Urinary bladder (tissue), 4 donors: ENCODE data around the gene ADAP1. TPM values are rescaled to one million over a fixed set of nuclear protein-coding genes. Genes with fewer than 3 reads are reported as not detected.
A peak's percentile ranks its signal among the peaks of the same experiment; 100 is the strongest.

Source experiments
- DNase-seq: peaks from one replicate; pipeline ENCODE4 v3.0.0-alpha.2; 2015; ENCODE audit errors: extremely low spot score
- H3K27ac ChIP-seq: one replicate; pipeline ENCODE4 v1.5.1; 2013; ENCODE audit warnings: low read depth, mild to moderate bottlenecking, moderate library complexity
- H3K36me3 ChIP-seq: one replicate; pipeline ENCODE4 v1.6.1; 2013; ENCODE audit warnings: mild to moderate bottlenecking, moderate library complexity; ENCODE audit not compliant: insufficient read depth
- H3K4me1 ChIP-seq: one replicate; pipeline ENCODE4 v1.6.1; 2013; ENCODE audit warnings: mild to moderate bottlenecking, moderate library complexity; ENCODE audit not compliant: insufficient read depth
- H3K4me3 ChIP-seq: one replicate; pipeline ENCODE4 v1.5.1; 2013; ENCODE audit warnings: low read depth, low read length
- WGBS: extraction: QIAGEN DNeasy Blood & Tissue Kit; methylation state at CpG from one replicate; pipeline ENCODE4 v1.1.7; 2013; 5-methylcytosine and 5-hydroxymethylcytosine counted together
- polyA plus RNA-seq: library from polyadenylated mRNA; stranded (reverse); fragments of 200-250 nt; gene quantifications from one replicate; pipeline ENCODE4 v1.2.3, GENCODE V29; 2013
- total RNA-seq: library from RNA; depleted of rRNA; stranded (reverse); fragments of >200 nt; gene quantifications from one replicate; pipeline ENCODE4 v1.2.3, GENCODE V29; 2014
- donor health status: healthy with polysubstance abuse.
- donor health status: healthy.

ADAP1 gene
- total and polyA plus RNA-seq, 2 donors = 11.7 to 13.7 TPM

- Histone ChIP-seq H3K4me3 (no peak overlapping the region), H3K27ac (no peak overlapping the region), H3K36me3 (no peaks in the 10 kb centered on the region), H3K4me1 (no peaks in the 10 kb centered on the region)
- WGBS = 19% methylated on average over 34 of the region's 34 CpGs
- peak; percentile 85 for DNase-seq
Measured at GRCh38 chr7:992709-993607, 38.5 kb upstream of the ADAP1 start.

GRCh38 chr7:991729-992656, 37.5 kb upstream of the ADAP1 start:
- H3K36me3 ChIP-seq = no peaks in the 10 kb centered on the region
- H3K4me1 ChIP-seq = no peaks in the 10 kb centered on the region
- H3K4me3 ChIP-seq = no peak overlapping the region
- no peak overlapping the region for H3K27ac ChIP-seq
- no peak for DNase-seq
- WGBS = 73% methylated on average over 34 of the region's 34 CpGs

- Histone ChIP-seq H3K4me1 (peaks cover 1% of the 10 kb centered on the region), H3K4me3 (no peak overlapping the region), H3K27ac (no peak overlapping the region), H3K36me3 (no peaks in the 10 kb centered on the region)
- no peak for DNase-seq
- 59% methylated on average over 35 of the region's 35 CpGs for WGBS
Measured at GRCh38 chr7:990933-991728, 36.7 kb upstream of the ADAP1 start.

- DNase-seq = no peak
- WGBS = 63% methylated on average over 36 of the region's 36 CpGs
- H3K36me3 ChIP-seq = no peaks in the 10 kb centered on the region
- H3K27ac ChIP-seq = no peak overlapping the region
- no peak overlapping the region for H3K4me3 ChIP-seq
- peaks cover 1% of the 10 kb centered on the region for H3K4me1 ChIP-seq
Measured at GRCh38 chr7:990352-990932, 36.0 kb upstream of the ADAP1 start.

- Histone ChIP-seq H3K4me1 (peaks cover 1% of the 10 kb centered on the region), H3K4me3 (no peak overlapping the region), H3K36me3 (no peaks in the 10 kb centered on the region), H3K27ac (no peak overlapping the region)
- DNase-seq = no peak
- 44% methylated on average over 15 of the region's 15 CpGs for WGBS
Measured at GRCh38 chr7:988963-989529, 34.6 kb upstream of the ADAP1 start.

GRCh38 chr7:988426-988911, 34.0 kb upstream of the ADAP1 start:
- Histone ChIP-seq H3K36me3 (no peaks in the 10 kb centered on the region), H3K4me1 (peaks cover 1% of the 10 kb centered on the region), H3K4me3 (no peak overlapping the region), H3K27ac (no peak overlapping the region)
- no peak for DNase-seq
- 17% methylated on average over 24 of the region's 24 CpGs for WGBS

- no peaks in the 10 kb centered on the region for H3K36me3 ChIP-seq
- H3K4me1 ChIP-seq = peaks cover 1% of the 10 kb centered on the region
- no peak overlapping the region for H3K27ac ChIP-seq
- WGBS = 51% methylated on average over 6 of the region's 6 CpGs
- DNase-seq = no peak
- no peak overlapping the region for H3K4me3 ChIP-seq
Measured at GRCh38 chr7:987909-988308, 33.4 kb upstream of the ADAP1 start.

- Histone ChIP-seq H3K27ac (no peak overlapping the region), H3K4me1 (peaks cover 1% of the 10 kb centered on the region), H3K36me3 (no peaks in the 10 kb centered on the region), H3K4me3 (no peak overlapping the region)
- 82% methylated on average over 56 of the region's 56 CpGs for WGBS
- DNase-seq = no peak
Measured at GRCh38 chr7:986766-987751, 32.6 kb upstream of the ADAP1 start.

- no peaks in the 10 kb centered on the region for H3K36me3 ChIP-seq
- 56% methylated on average over 41 of the region's 41 CpGs for WGBS
- no peak for DNase-seq
- no peak overlapping the region for H3K4me3 ChIP-seq
- peaks cover 1% of the 10 kb centered on the region for H3K4me1 ChIP-seq
- H3K27ac ChIP-seq = no peak overlapping the region
Measured at GRCh38 chr7:985915-986741, 31.6 kb upstream of the ADAP1 start.

- Histone ChIP-seq H3K36me3 (no peaks in the 10 kb centered on the region), H3K4me3 (no peak overlapping the region), H3K4me1 (peaks cover 1% of the 10 kb centered on the region), H3K27ac (no peak overlapping the region)
- no peak for DNase-seq
- 86% methylated on average over 16 of the region's 16 CpGs for WGBS
Measured at GRCh38 chr7:985127-985416, 30.6 kb upstream of the ADAP1 start.

- H3K27ac ChIP-seq = no peak overlapping the region
- no peak overlapping the region for H3K4me3 ChIP-seq
- no peak for DNase-seq
- no peaks in the 10 kb centered on the region for H3K36me3 ChIP-seq
- H3K4me1 ChIP-seq = peaks cover 1% of the 10 kb centered on the region
- 90% methylated on average over 39 of the region's 39 CpGs for WGBS
Measured at GRCh38 chr7:984361-985126, 30.1 kb upstream of the ADAP1 start.
